Endometrium (tissue), 2 donors: ENCODE data around the gene ZIC2.
"Not testable (repeated sequence)": the region's sequence is repeated elsewhere in the genome, so short reads cannot be mapped to it uniquely, and the experiment has no call there.

Experiments
- FAIRE-seq: peaks from 2 replicates; lab custom pipeline; 2012; peaks lifted over from hg19 to GRCh38; lab: Jason Lieb, UNC
- donor health status: control.
- donor health status: control.

Gene ZIC2

DNA sequence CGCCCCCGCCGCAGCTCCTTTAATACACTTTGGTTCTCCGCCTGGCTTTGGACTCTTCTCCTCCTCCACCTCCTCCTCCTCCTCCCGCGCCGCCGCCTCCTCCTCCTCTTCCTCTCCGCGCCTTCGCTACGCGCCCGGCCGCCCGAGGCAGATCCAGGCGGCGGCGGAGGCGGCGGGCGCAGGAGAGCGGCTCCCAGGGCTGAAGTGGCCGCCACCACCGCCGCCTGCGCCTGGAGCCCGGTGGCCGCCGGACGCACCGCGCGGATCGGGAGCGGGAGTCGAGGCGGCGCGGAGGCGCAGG is at the start of gene ZIC2:
TSS of gene ZIC2 (plus strand) at position 50 of the 301 bp plus-strand sequence. CDS start 281 bp downstream, outside the sequence.
- no peak for FAIRE-seq

DNA sequence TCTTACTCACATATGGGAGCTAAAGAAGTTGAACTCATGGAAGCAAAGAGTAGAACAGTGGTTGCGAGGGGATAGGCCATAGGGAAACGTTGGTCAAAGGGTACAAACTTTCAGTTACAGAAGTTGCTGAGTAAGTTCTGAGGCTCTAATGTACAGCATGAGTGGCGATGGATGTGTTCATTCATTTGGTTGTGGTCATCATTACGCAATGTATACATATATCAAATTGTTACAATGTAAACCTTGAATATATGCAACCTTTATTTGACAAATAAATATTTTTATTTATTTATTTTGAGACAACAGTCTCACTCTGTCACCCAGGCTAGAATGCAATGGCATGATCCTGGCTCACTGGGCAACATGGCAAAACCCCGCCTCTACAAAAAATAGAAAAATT is 48.7 kb upstream of the ZIC2 start:
- no peak for FAIRE-seq

- no peak for FAIRE-seq
These were observed 45.8 kb upstream of the ZIC2 start for GRCh38 chr13:99935772-99936171.

- FAIRE-seq, result no peak
These were observed 42.9 kb upstream of the ZIC2 start for GRCh38 chr13:99938635-99939034.

- no peak for FAIRE-seq
These were observed 40.5 kb upstream of the ZIC2 start for GRCh38 chr13:99941086-99941485.

- FAIRE-seq, result no peak
These were observed 39.7 kb upstream of the ZIC2 start for GRCh38 chr13:99941911-99942310.

- FAIRE-seq, result no peak
These were observed 37.5 kb upstream of the ZIC2 start for GRCh38 chr13:99944102-99944501.

DNA sequence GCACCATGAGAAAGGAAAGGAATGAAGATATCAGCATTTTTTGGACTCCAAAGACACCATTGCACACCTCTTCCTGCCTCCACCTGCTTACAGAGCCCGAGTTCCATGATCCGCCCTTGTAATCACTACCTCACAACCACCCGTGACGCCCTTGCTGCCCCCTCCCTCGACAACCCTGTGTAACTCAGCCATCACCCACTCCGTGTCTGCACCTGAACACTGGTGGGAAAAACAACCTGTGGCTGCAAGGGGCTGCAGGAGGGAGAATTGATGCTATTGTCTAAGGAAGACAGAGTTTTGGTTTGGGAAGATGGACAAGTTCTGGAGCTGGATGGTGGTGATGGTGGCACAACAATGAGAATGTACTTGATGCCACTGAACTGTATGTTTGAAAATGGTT is 37.0 kb upstream of the ZIC2 start:
- no peak for FAIRE-seq

- not testable (repeated sequence) for FAIRE-seq
These were observed 36.1 kb upstream of the ZIC2 start for GRCh38 chr13:99945515-99945914.

- no peak for FAIRE-seq
These were observed 33.9 kb upstream of the ZIC2 start for GRCh38 chr13:99947666-99948065.

- no peak for FAIRE-seq
These were observed 33.2 kb upstream of the ZIC2 start for GRCh38 chr13:99948411-99948810.

DNA sequence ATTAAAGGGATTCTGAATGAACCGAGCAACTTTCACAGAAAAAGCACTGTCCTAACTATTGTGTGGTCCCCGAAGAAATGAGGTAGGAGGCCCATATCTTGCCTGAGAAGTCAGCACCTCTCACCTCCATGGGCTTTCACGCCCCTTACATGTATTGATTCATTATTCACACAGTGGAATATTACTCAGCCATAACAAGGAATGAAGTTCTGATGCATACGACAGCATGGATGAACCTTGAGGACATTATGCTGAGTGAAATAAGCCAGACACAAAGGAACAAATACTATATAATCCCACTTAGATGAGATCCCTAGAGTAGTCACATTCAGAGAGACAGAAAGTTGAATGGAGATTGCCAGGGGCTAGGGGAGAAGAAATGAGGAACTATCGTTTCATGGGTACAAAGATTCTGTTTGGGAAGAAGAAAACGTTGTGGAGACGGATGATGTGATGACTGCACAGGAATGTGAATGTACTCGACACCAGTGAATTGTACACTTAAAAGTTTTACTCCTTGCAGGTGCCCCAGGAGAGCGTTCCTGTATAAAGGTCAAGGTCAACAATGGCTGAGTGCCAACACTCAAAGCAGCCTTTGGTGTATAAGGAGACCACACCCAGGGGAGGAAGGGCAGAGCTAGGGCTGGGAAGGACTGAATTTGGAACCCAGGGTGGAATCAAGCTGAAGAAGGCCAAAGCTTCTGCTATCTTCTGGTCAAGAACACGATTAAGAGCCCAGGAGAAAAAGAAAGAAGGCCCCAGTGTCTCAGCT is 32.5 kb upstream of the ZIC2 start:
- no peak for FAIRE-seq

DNA sequence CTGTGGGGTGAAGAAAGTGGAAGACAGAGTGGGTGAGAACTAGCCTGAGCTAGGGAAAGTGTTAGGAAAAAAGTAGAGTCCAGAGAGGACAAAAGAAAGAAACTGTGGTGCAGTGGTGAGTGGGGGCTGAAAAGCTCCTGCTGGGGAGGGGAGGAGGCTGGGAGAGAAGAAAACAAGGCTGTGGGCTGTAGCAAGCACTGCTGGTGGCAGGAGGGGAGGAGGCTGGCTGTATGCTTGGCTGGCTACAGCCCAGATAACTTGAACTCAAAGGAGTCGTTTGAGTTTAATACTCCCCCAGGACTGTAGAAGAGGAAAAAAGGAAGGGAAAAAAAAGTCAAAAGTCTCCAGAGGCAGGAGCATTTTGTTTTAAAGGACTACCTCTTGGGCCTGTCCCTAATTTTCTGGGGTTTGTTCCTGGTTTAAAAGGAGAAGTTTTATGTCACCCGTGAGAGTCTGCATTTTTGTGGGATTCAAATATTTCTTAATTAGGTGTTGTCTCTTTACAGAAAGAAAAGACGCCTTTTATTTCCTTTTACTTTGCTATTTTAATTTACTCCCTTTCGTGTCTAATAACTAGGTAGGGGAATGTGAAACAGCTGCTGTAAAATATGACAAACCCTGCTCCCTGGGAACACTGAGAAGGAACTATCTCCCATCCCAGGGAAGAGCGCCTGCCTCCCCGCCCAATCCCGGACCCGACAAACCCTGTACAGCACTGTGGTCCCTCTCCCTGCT is 31.7 kb upstream of the ZIC2 start:
- no peak for FAIRE-seq

DNA sequence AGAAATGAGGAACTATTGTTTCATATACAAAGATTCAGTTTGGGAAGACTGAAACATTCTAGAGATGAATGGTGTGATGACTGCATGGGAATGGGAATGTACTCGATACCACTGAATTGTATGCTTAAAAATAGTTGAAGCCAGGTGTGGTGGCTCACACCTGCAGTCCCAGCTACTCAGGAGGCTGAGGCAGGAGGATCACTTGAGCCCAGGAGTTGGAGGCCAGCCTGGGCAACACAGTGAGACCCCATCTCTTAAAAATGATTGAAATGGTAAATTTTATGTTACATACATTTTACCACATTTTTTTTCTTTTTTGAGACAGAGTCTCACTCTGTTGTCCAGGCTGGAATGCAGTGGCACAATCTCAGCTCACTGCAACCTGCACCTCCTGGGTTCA is 29.9 kb upstream of the ZIC2 start:
- not testable (repeated sequence) for FAIRE-seq

DNA sequence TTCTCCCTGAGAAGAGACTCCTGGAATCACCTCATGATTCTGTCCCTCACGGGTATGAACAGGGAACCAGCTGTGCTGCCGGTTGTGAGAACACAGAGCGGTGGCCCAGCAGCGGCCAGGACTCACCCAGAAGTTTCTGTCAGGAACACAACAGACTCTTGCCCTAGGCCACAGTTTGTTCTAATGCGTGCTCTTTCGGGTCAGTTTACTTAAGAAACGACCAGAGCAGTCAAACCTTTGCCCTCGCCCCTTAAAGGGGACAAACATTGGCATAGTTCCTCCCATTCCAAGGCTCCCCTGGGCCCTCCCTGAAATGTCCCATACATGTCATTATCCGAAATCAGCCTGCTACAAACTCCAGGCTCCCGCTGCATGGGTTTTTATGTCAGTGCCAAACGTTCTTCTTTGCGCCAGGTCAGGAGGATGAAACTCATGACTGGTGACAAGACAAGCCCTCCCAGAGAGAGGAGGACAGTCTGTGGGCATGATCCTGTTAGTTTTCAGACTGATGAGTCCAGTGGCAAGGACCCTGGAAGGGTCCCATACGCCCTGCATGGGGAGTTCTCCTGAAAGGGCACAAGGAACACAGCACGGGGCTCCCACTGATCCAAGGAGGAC is 28.3 kb upstream of the ZIC2 start:
- no peak for FAIRE-seq

- FAIRE-seq, result no peak
These were observed 26.4 kb upstream of the ZIC2 start for GRCh38 chr13:99955107-99955746.

GRCh38 chr13:99955747-99956472 is 25.7 kb upstream of the ZIC2 start:
- FAIRE-seq, result no peak

DNA sequence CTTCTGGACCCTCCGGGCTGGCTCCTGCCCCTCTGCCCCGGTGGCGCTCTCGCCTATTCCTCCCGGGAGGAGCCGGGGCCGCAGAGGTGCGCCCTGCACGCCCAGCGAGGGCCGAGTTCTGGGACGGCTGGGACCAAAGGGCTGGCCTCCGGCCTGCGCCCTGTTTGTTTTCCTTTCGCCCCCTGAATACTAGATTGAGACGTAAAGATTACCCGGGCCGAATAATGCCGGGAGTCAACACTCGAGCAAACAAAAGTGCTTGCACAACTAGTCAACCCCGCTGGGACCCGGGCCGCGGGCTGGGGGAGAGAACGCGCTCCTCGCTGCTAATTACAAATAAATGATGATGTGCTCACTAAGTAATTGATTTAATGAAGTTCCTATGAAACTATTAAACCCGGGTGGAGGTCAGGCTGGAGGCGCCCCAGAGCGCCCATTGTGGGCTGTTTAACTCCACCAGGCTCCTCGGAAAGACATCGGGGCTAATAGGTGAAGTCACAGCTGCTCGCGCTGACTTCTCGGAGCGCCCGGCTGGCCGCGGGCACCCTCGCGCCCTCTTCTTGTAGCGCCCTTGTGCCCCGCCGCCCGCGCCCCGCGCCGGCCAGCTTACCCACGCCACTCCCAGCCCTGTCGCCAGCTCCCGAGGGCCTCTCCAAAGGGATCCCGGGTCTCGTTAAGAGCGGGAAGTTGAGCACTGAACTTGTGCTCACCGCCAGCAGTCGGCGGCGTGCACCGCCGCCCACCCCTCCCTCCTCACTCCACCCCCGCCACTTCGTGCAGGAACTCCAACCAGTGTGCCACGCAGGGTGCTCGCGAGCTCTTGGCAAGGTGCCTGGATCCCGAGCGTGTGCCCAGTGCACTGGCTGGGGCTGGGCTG is 24.9 kb upstream of the ZIC2 start:
- no peak for FAIRE-seq

- no peak for FAIRE-seq
These were observed 23.0 kb upstream of the ZIC2 start for GRCh38 chr13:99958406-99959126.

- no peak for FAIRE-seq
These were observed 22.5 kb upstream of the ZIC2 start for GRCh38 chr13:99959127-99959539.
